GM21423 (cell line): Measurements from ENCODE around the gene AFTPH.
A peak's percentile ranks its signal among the peaks of the same experiment; 100 is the strongest.

Experiments
- ATAC-seq: cut with Tn5 transposase; IDR thresholded peaks from one replicate; pipeline ENCODE4 v1.9.1; 2021; ENCODE audit warnings: mild to moderate bottlenecking, moderate library complexity; ENCODE audit not compliant: unreplicated experiment

The AFTPH gene

GRCh38 chr2:64627860-64628841 is 104.0 kb downstream of the AFTPH start:
- no peak for ATAC-seq

GRCh38 chr2:64629329-64629781 is 105.2 kb downstream of the AFTPH start:
- no peak for ATAC-seq

GRCh38 chr2:64629875-64630274 is 105.7 kb downstream of the AFTPH start:
- ATAC-seq = no peak

GRCh38 chr2:64630752-64631151 is 106.6 kb downstream of the AFTPH start:
- no peak for ATAC-seq

- no peak for ATAC-seq
Observed at GRCh38 chr2:64631771-64632170, 107.6 kb downstream of the AFTPH start.

- no peak for ATAC-seq
Observed at GRCh38 chr2:64632835-64633819, 109.0 kb downstream of the AFTPH start.

- ATAC-seq = no peak
Observed at GRCh38 chr2:64634345-64635267, 110.5 kb downstream of the AFTPH start.

- ATAC-seq = peak; percentile 61
Observed at GRCh38 chr2:64635976-64636911, 112.1 kb downstream of the AFTPH start.

GRCh38 chr2:64637000-64637635 is 113.0 kb downstream of the AFTPH start:
- peak; percentile 56 for ATAC-seq

GRCh38 chr2:64637931-64638330 is 113.8 kb downstream of the AFTPH start:
- ATAC-seq = no peak

GRCh38 chr2:64638502-64639120 is 114.5 kb downstream of the AFTPH start:
- no peak for ATAC-seq

GRCh38 chr2:64639691-64640090 is 115.6 kb downstream of the AFTPH start:
- ATAC-seq = no peak

GRCh38 chr2:64640153-64641044 is 116.3 kb downstream of the AFTPH start:
- no peak for ATAC-seq

- ATAC-seq = no peak
Observed at GRCh38 chr2:64641599-64641998, 117.5 kb downstream of the AFTPH start.
